AML-193 (cell line): ENCODE measurements around the gene FXR1.
"Not testable (repeated sequence)": the region's sequence is repeated elsewhere in the genome, so short reads cannot be mapped to it uniquely, and the experiment has no call there.

Experiments
- DNase-seq, 2 experiments: peaks; one replicate each; lab custom pipeline; 2025; lab: John Stamatoyannopoulos, UW

The FXR1 gene

GRCh38 chr3:180934638-180935037 is 22.2 kb downstream of the FXR1 start:
- DNase-seq, result no peak

GRCh38 chr3:180940826-180941225 is 28.4 kb downstream of the FXR1 start:
- DNase-seq, result no peak

- DNase-seq, result peak in 1 of 2 experiments; percentile 10
These were observed 35.4 kb downstream of the FXR1 start for GRCh38 chr3:180947761-180948390.

GRCh38 chr3:180959691-180960090 is 47.2 kb downstream of the FXR1 start:
- DNase-seq, result no peak

GRCh38 chr3:180961087-180961486 is 48.6 kb downstream of the FXR1 start:
- DNase-seq, result no peak

GRCh38 chr3:180961552-180961951 is 49.1 kb downstream of the FXR1 start:
- DNase-seq, result no peak

- no peak for DNase-seq
These were observed 50.1 kb downstream of the FXR1 start for GRCh38 chr3:180962530-180962929.

- DNase-seq, result no peak
These were observed 58.5 kb downstream of the FXR1 start for GRCh38 chr3:180970931-180971330.

GRCh38 chr3:180973543-180973942 is 61.1 kb downstream of the FXR1 start:
- no peak for DNase-seq

- DNase-seq, result no peak
These were observed 61.8 kb downstream of the FXR1 start for GRCh38 chr3:180974286-180974685.

GRCh38 chr3:180977498-180977897 is 65.0 kb downstream of the FXR1 start:
- DNase-seq, result no peak

- DNase-seq, result no peak
These were observed 67.5 kb downstream of the FXR1 start for GRCh38 chr3:180979961-180980360.

GRCh38 chr3:180980611-180981010 is 68.1 kb downstream of the FXR1 start:
- no peak for DNase-seq

- no peak for DNase-seq
These were observed 69.4 kb downstream of the FXR1 start for GRCh38 chr3:180981912-180982311.

- DNase-seq, result no peak
These were observed 70.7 kb downstream of the FXR1 start for GRCh38 chr3:180983136-180983535.

GRCh38 chr3:180986366-180986765 is 73.9 kb downstream of the FXR1 start:
- DNase-seq, result not testable (repeated sequence)

- DNase-seq, result no peak
These were observed 74.9 kb downstream of the FXR1 start for GRCh38 chr3:180987344-180987743.

GRCh38 chr3:180989291-180990163 is 77.1 kb downstream of the FXR1 start, which contains the start of gene DNAJC19:
Gene DNAJC19, minus strand, starts transcription at chr3:180989736. Its CDS starts 134 bp downstream, at chr3:180989602.
- DNase-seq, result peak; percentile 98 to 99

- peak; percentile 36 to 39 for DNase-seq
These were observed 78.0 kb downstream of the FXR1 start for GRCh38 chr3:180990505-180990904.

GRCh38 chr3:180996415-180996932 is 84.0 kb downstream of the FXR1 start:
- no peak for DNase-seq

- not testable (repeated sequence) for DNase-seq
These were observed 89.9 kb downstream of the FXR1 start for GRCh38 chr3:181002331-181002730.

- not testable (repeated sequence) for DNase-seq
These were observed 91.0 kb downstream of the FXR1 start for GRCh38 chr3:181003469-181003868.

- no peak for DNase-seq
These were observed 94.1 kb downstream of the FXR1 start for GRCh38 chr3:181006541-181006940.
